T-cell (primary cell): ENCODE results near the gene CCRL2. TPM values are rescaled to one million over a fixed set of nuclear protein-coding genes. Genes with fewer than 3 reads are reported as not detected.
A peak's percentile ranks its signal among the peaks of the same experiment; 100 is the strongest.

ENCODE experiments used
- ATAC-seq, 4 experiments: fragments of 200-7000 bp in 3 of 4; fragments of 150-1000 bp in 1 of 4; cut with Tn5 transposase; replicated peaks in 1 of 4; 1 replicate in 3 of 4; 2 replicates in 1 of 4; pipeline ENCODE4 v1.10.0; 2021; ENCODE audit warnings: moderate library complexity in 3 of 4, mild to moderate bottlenecking in 2 of 4, moderate number of reproducible peaks in 1 of 4
- CTCF ChIA-PET, 2 donors: fragments of 300-600 bp; sonication (Branson Sonifier 250); formaldehyde crosslinking; loops; one replicate each; lab custom pipeline; 2022; ENCODE audit warnings: antibody characterized with exemption in 2 of 2; lab: Charles Lee
- POLR2A ChIA-PET, 2 donors: fragments of 300-600 bp; sonication (Branson Sonifier 250); formaldehyde crosslinking; loops; one replicate each; lab custom pipeline; 2022; ENCODE audit warnings: antibody characterized with exemption in 2 of 2; lab: Charles Lee
- DNase-seq, 35 experiments: peaks; one replicate each; pipeline versions ENCODE4 v3.0.0 to v3.0.0-alpha.2; 2013 to 2023
- H3K27ac ChIP-seq: one replicate; pipeline ENCODE4 v1.5.1; 2013; ENCODE audit warnings: low read length
- H3K27me3 ChIP-seq, 2 experiments: replicated peaks in 1 of 2; 1 replicate in 1 of 2; 2 replicates in 1 of 2; pipeline versions ENCODE4 v1.6.1 to v1.7.0; 2013; ENCODE audit warnings: low read length in 1 of 2, mixed read lengths in 1 of 2; ENCODE audit not compliant: control insufficient read depth in 2 of 2, insufficient read depth in 2 of 2; ENCODE audit errors: extremely low read depth in 1 of 2
- H3K36me3 ChIP-seq, 2 donors: 1 replicate in 1 of 2; 2 replicates in 1 of 2; pipeline versions ENCODE4 v1.6.1 to v1.7.0; 2013; ENCODE audit warnings: low read length in 1 of 2; ENCODE audit not compliant: control insufficient read depth in 2 of 2, insufficient read depth in 1 of 2; ENCODE audit errors: extremely low read depth in 1 of 2
- H3K4me1 ChIP-seq, 2 experiments: 1 replicate in 1 of 2; 2 replicates in 1 of 2; pipeline versions ENCODE4 v1.6.1 to v1.7.0; 2013; ENCODE audit warnings: low read length in 2 of 2, mixed read lengths in 1 of 2; ENCODE audit not compliant: insufficient read depth in 2 of 2, control insufficient read depth in 1 of 2; ENCODE audit errors: extremely low read depth in 1 of 2
- H3K4me3 ChIP-seq, 2 donors: 1 replicate in 1 of 2; 2 replicates in 1 of 2; pipeline versions ENCODE4 v1.5.1 to v1.7.0; 2013; ENCODE audit warnings: mild to moderate bottlenecking in 2 of 2, low read length in 1 of 2, moderate library complexity in 1 of 2; ENCODE audit not compliant: control insufficient read depth in 1 of 2; ENCODE audit errors: extremely low read depth in 1 of 2
- H3K9me3 ChIP-seq: 2 replicates; pipeline ENCODE4 v1.7.0; 2013
- H3K27ac Mint-ChIP-seq, 2 donors: one replicate each; pipeline ENCODE4 v1.8.0; 2020 to 2021; ENCODE audit warnings: mild to moderate bottlenecking in 2 of 2, mixed read lengths in 2 of 2
- H3K27me3 Mint-ChIP-seq, 2 donors: one replicate each; pipeline ENCODE4 v1.8.0; 2021 to 2022; ENCODE audit warnings: mixed read lengths in 2 of 2
- H3K36me3 Mint-ChIP-seq: one replicate; pipeline ENCODE4 v1.8.0; 2021; ENCODE audit warnings: mixed read lengths
- H3K4me1 Mint-ChIP-seq, 3 donors: one replicate each; pipeline ENCODE4 v1.8.0; 2020 to 2022; ENCODE audit warnings: mixed read lengths in 3 of 3, mild to moderate bottlenecking in 1 of 3
- H3K4me3 Mint-ChIP-seq, 3 donors: one replicate each; pipeline ENCODE4 v1.8.0; 2020 to 2022; ENCODE audit warnings: mild to moderate bottlenecking in 3 of 3, mixed read lengths in 3 of 3, moderate library complexity in 3 of 3
- H3K9me3 Mint-ChIP-seq, 3 donors: one replicate each; pipeline ENCODE4 v1.8.0; 2020 to 2022; ENCODE audit warnings: mixed read lengths in 3 of 3
- WGBS: methylation state at CpG from one replicate; pipeline ENCODE4 v1.1.5; 2013; ENCODE audit warnings: missing lambda C conversion rate; ENCODE audit not compliant: insufficient coverage; 5-methylcytosine and 5-hydroxymethylcytosine counted together
- total RNA-seq, 35 experiments: library from RNA in 6 of 35; stranded (reverse) in 6 of 35; fragments of 120-200 nt in 1 of 35; gene quantifications; one replicate each; pipeline versions ENCODE4 v1.2.1 to v1.2.4 and lab custom pipeline; 2013 to 2026

The CCRL2 gene
- total RNA-seq, 5 donors from 2014 or later (not counting 1 experiment from before 2014, with no cell fraction given) = 1.1 to 2.5 (median 1.6) TPM

DNA sequence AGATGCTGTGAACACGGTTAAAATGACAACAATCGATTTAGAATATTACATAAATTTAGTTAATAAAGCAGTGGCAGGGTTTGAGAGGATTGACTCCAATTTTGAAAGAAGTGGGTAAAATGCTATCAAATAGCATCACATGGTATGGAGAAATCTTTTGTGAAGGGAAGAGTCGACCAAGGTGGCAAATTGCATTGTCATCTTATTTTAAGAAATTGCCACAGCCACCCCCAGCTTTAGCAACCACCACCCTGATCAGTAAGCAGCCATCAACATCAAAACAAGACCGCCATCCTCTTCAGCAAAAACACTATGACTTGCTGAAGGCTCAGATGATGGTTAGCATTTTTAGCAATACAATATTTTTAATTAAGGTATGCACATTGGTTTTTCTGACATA lies 42.0 kb upstream of the CCRL2 start:
- Histone ChIP-seq H3K4me1 (peaks cover 10 to 62% of the 10 kb centered on the region in 2 experiments), H3K36me3 (no peaks in the 10 kb centered on the region), H3K27me3 (no peaks in the 10 kb centered on the region), H3K9me3 (no peaks in the 10 kb centered on the region), H3K4me3 (no peak overlapping the region), H3K27ac (no peak overlapping the region)
- DNase-seq (no peak), ATAC-seq (no peak)
- H3K9me3 Mint-ChIP-seq = no peaks in the 10 kb centered on the region
- H3K4me3 Mint-ChIP-seq = no peak overlapping the region
- no peak overlapping the region for H3K27ac Mint-ChIP-seq
- no peaks in the 10 kb centered on the region for H3K36me3 Mint-ChIP-seq
- ChIA-PET POLR2A (no interaction called here), CTCF (no interaction called here)
- peaks cover 23 to 59% (median 39%) of the 10 kb centered on the region in 3 donors for H3K4me1 Mint-ChIP-seq
- H3K27me3 Mint-ChIP-seq = no peaks in the 10 kb centered on the region
- no CpG with 5 or more reads among the region's 4 CpGs for WGBS

DNA sequence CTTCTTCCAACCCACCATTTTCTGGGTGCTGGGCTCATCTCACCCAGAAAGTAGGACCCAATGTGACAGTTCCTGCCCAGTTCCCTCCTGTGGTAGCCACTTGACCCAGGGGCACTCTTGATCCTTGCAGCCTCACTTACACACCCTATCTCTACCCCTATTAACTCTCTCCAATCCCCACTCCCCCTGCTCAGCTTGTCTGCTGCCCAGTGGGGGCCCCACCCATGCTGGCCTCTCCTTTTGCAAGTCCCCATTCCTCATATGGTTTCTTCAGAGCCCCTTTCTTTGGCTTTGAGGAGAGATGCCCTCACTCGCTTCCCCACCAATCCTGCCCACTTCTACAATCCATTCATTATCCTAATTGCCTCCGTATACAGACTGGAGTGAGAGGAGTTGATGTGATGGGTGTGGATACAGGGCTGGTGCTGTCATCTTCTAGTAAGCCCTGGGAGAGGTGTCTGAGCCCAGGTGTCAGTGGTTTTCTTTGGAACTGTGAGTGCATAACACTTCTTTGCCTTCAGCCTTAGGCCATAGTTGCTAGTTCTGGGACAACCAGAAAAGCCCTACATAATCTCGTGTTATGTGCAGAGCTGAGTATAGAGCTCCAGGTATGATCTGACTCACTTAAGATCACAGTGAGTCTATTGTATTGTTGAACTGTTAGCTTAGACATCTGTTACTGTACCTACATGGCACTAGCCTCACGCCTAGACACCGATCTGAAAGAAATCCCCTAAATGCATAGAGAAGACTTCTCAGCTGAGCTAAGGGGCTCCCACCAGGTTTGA lies 41.1 kb upstream of the CCRL2 start:
- H3K4me3 Mint-ChIP-seq = no peak overlapping the region
- H3K9me3 ChIP-seq = no peaks in the 10 kb centered on the region
- peaks cover 32 to 60% (median 40%) of the 10 kb centered on the region in 3 donors for H3K4me1 Mint-ChIP-seq
- ChIA-PET POLR2A (no interaction called here), CTCF (no interaction called here)
- no peaks in the 10 kb centered on the region for H3K36me3 Mint-ChIP-seq
- peaks cover 18 to 59% of the 10 kb centered on the region in 2 experiments for H3K4me1 ChIP-seq
- H3K27ac ChIP-seq = no peak overlapping the region
- H3K36me3 ChIP-seq = no peaks in the 10 kb centered on the region
- H3K9me3 Mint-ChIP-seq = no peaks in the 10 kb centered on the region
- no CpG with 5 or more reads among the region's 5 CpGs for WGBS
- no peak overlapping the region for H3K27ac Mint-ChIP-seq
- ATAC-seq (no peak), DNase-seq (no peak)
- no peaks in the 10 kb centered on the region for H3K27me3 Mint-ChIP-seq
- no peaks in the 10 kb centered on the region for H3K27me3 ChIP-seq
- H3K4me3 ChIP-seq = no peak overlapping the region

DNA sequence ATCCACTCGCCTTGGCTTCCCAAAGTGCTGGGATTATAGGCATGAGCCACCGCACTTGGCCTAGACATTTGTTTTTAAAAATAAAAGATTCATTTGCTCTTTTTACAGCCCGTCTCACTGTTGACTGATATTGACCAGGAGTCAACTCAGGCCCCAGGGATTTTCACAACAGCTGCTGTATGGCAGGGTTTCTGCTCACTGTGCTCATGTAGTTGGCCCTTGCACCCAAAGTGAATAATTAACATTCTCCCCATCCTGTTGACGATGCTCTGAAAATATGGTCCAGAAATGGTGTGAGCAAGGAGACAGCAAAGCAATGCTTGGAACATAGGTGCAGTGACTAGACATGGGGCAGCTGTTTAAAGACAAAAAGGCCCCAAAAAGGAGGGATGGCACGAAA lies 39.2 kb upstream of the CCRL2 start:
- H3K4me1 Mint-ChIP-seq = peaks cover 34 to 63% (median 43%) of the 10 kb centered on the region in 3 donors
- POLR2A ChIA-PET = no interaction called here
- no peaks in the 10 kb centered on the region for H3K36me3 Mint-ChIP-seq
- ATAC-seq (no peak), DNase-seq (no peak)
- no peaks in the 10 kb centered on the region for H3K9me3 Mint-ChIP-seq
- no peak overlapping the region for H3K4me3 Mint-ChIP-seq
- no peaks in the 10 kb centered on the region for H3K27me3 ChIP-seq
- no peaks in the 10 kb centered on the region for H3K27me3 Mint-ChIP-seq
- H3K9me3 ChIP-seq = no peaks in the 10 kb centered on the region
- WGBS = 100% methylated on average over 3 of the region's 5 CpGs
- H3K4me3 ChIP-seq = no peak overlapping the region
- H3K27ac ChIP-seq = peak overlapping the region; percentile 74
- CTCF ChIA-PET = interaction anchor here (0.7 to 7.2 kb wide), 14 partner anchors 8 to 425 kb away, joined by 3 to 139 read pairs (median 9); partner anchors contain the start of genes CCR2 (in 1 of the 2) and CXCR6 (in 1 of the 2)
- peaks cover 18 to 43% of the 10 kb centered on the region in 2 experiments for H3K4me1 ChIP-seq
- H3K27ac Mint-ChIP-seq = peak overlapping the region; percentile 23 to 84
- no peaks in the 10 kb centered on the region for H3K36me3 ChIP-seq

DNA sequence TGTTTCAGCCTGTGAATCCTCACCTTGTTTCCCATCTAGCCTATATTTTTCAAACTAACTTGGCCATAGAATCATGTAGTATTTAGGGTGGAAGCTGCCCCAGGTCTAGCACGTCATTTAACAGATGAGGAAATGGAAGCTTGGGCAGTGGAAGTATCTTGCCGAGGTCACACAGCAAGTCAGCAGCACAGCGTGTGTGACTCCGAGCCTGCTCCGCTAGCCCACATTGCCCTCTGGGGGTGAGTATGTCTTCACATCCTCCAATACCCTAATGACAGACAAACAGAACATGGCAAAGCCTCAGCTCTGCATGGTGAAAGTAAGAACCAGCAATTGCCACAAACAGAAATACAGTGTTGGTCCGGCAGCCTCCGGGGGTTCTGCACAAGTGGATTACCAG lies 38.5 kb upstream of the CCRL2 start:
- DNase-seq (peak; percentile 33 to 83 (median 57)), ATAC-seq (peak; percentile 77 to 84 (median 82))
- Histone ChIP-seq H3K36me3 (no peaks in the 10 kb centered on the region), H3K4me1 (peaks cover 18 to 51% of the 10 kb centered on the region in 2 experiments), H3K9me3 (no peaks in the 10 kb centered on the region), H3K4me3 (no peak overlapping the region), H3K27ac (peak overlapping the region; percentile 74), H3K27me3 (no peaks in the 10 kb centered on the region)
- no peaks in the 10 kb centered on the region for H3K36me3 Mint-ChIP-seq
- peaks cover 34 to 69% (median 50%) of the 10 kb centered on the region in 3 donors for H3K4me1 Mint-ChIP-seq
- CTCF ChIA-PET = interaction anchor here (0.6 to 7.2 kb wide), 24 partner anchors 9 to 487 kb away, joined by 3 to 139 read pairs (median 6); partner anchors contain the start of genes CCR1 (in 1 of the 2), CCR2 (in 1 of the 2), CCR5AS (in 1 of the 2) and CCRL2 (in 1 of the 2)
- no peaks in the 10 kb centered on the region for H3K27me3 Mint-ChIP-seq
- peak overlapping the region; percentile 33 to 84 for H3K27ac Mint-ChIP-seq
- WGBS = 20% methylated on average over 1 of the region's 7 CpGs
- H3K4me3 Mint-ChIP-seq = peak overlapping the region; percentile 8 to 28 (median 18)
- POLR2A ChIA-PET = interaction anchor here in 1 of 2 donors (0.7 kb wide), 1 partner anchor 11 kb away, joined by 4 read pairs; no protein-coding TSS in a partner anchor
- no peaks in the 10 kb centered on the region for H3K9me3 Mint-ChIP-seq

DNA sequence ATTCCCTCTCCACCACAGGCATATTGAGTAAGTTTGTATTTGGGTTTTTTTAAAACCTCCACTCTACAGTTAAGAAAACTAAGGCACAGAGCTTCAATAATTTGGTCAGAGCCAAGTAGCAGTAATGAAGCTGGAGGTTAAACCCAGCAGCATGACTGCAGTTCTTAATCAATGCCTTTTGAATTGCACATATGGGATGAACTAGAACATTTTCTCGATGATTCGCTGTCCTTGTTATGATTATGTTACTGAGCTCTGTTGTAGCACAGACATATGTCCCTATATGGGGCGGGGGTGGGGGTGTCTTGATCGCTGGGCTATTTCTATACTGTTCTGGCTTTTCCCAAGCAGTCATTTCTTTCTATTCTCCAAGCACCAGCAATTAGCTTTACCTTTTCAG lies 37.9 kb upstream of the CCRL2 start:
- DNase-seq (no peak), ATAC-seq (no peak)
- no peaks in the 10 kb centered on the region for H3K9me3 ChIP-seq
- Mint-ChIP-seq H3K4me3 (peak overlapping the region in 2 of 3 donors; percentile 4 to 28), H3K27ac (peak overlapping the region; percentile 86 to 94), H3K9me3 (no peaks in the 10 kb centered on the region), H3K36me3 (no peaks in the 10 kb centered on the region), H3K27me3 (no peaks in the 10 kb centered on the region), H3K4me1 (peaks cover 34 to 73% (median 54%) of the 10 kb centered on the region in 3 donors)
- H3K4me1 ChIP-seq = peaks cover 18 to 54% of the 10 kb centered on the region in 2 experiments
- POLR2A ChIA-PET = interaction anchor here in 1 of 2 donors (0.7 kb wide), 1 partner anchor 11 kb away, joined by 4 read pairs; no protein-coding TSS in a partner anchor
- H3K27me3 ChIP-seq = no peaks in the 10 kb centered on the region
- H3K4me3 ChIP-seq = no peak overlapping the region
- CTCF ChIA-PET = interaction anchor here (0.6 to 7.2 kb wide), 26 partner anchors 9 to 564 kb away, joined by 3 to 139 read pairs (median 6); partner anchors contain the start of genes CCR1 (in 1 of the 2), CCR2 (in 1 of the 2), CCR5AS (in 1 of the 2) and CCRL2 (in 1 of the 2)
- no peaks in the 10 kb centered on the region for H3K36me3 ChIP-seq
- H3K27ac ChIP-seq = peak overlapping the region; percentile 74
- no CpG with 5 or more reads among the region's 4 CpGs for WGBS

DNA sequence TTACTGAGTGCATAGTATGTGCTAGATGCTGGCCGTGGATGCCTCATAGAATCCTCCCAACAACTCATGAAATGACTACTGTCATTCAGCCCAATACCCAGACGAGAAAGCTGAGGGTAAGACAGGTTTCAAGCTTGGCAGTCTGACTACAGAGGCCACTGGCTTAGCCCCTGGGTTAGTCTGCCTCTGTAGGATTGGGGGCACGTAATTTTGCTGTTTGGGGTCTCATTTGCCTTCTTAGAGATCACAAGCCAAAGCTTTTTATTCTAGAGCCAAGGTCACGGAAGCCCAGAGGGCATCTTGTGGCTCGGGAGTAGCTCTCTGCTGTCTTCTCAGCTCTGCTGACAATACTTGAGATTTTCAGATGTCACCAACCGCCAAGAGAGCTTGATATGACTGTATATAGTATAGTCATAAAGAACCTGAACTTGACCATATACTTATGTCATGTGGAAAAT lies 37.4 kb upstream of the CCRL2 start:
- H3K4me1 Mint-ChIP-seq = peaks cover 40 to 77% (median 59%) of the 10 kb centered on the region in 3 donors
- ChIA-PET CTCF (interaction anchor here (0.5 to 7.2 kb wide), 20 partner anchors 8 to 564 kb away, joined by 3 to 139 read pairs (median 8); partner anchors contain the start of genes CCR2 (in 1 of the 2), CCR5AS (in 1 of the 2) and CCRL2 (in 1 of the 2)), POLR2A (no interaction called here)
- H3K4me3 Mint-ChIP-seq = peak overlapping the region; percentile 4 to 42 (median 28)
- H3K9me3 Mint-ChIP-seq = no peaks in the 10 kb centered on the region
- H3K36me3 Mint-ChIP-seq = no peaks in the 10 kb centered on the region
- 8% methylated on average over 2 of the region's 6 CpGs for WGBS
- Histone ChIP-seq H3K9me3 (no peaks in the 10 kb centered on the region), H3K27me3 (no peaks in the 10 kb centered on the region), H3K4me3 (no peak overlapping the region), H3K36me3 (no peaks in the 10 kb centered on the region), H3K27ac (peak overlapping the region; percentile 74), H3K4me1 (peaks cover 20 to 59% of the 10 kb centered on the region in 2 experiments)
- DNase-seq (no peak), ATAC-seq (peak in 1 of 4 experiments; percentile 28)
- no peaks in the 10 kb centered on the region for H3K27me3 Mint-ChIP-seq
- peak overlapping the region; percentile 86 to 94 for H3K27ac Mint-ChIP-seq
